SIG-M5 (cell line): ENCODE data around the gene YIPF7.

Experiments used
- DNase-seq: peaks from one replicate; lab custom pipeline; 2025; lab: John Stamatoyannopoulos, UW

YIPF7 gene

DNA sequence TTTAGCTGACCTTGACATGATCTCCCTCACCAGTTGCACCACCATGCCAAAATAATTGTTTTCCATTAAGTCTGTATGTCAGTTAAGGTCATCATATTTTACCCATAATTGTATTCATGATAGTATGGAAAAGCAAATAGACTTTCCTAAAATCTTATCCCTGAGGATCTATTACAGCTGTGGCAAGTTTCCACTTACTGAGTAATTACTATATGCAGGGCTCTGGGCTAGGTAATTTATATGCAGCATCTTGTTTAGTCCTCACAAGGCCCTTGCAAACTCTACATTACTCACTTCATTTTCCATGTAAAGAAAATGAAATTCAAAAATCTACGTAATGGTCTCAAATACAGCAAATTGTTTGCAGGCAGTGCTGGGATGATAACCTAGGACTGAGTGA is 34.8 kb downstream of the YIPF7 start:
- no peak for DNase-seq

DNA sequence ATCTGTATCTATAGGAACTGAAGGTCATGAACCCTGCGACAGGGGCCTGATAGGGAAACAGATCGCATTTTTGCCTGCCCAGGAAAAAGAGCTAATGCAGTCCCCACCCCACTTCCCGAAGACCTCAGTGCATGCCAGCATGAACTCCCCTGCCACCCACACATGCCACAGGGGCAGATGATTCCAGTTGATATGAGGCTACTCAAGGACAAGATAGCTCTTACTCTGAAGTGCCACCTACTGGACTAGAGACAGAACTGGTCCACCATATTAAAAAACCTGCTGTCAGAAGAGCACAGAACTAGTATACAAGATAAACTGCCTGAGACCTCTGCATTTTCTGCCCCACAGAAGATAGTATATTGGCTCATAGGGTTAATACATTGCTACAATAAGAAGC is 68.0 kb downstream of the YIPF7 start:
- DNase-seq, result no peak

DNA sequence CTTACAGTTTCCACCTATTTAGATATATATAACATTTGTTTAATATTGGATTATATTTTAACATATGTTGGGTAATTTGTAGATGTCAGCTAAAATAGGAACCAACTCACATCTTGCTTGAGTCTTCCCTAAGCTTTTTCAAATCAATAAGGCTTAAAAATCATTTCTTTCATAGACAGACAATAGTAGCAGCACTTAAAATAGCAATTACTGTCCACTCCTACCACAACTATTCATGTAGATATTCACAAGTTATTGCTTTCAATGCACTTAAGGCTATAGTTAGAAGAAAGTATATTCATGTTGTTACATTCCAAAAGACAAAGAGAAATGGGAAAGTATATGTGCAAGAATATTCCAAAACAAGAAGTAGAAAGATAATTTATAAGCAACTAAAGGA is 71.2 kb downstream of the YIPF7 start:
- no peak for DNase-seq

GRCh38 chr4:44578954-44579353 is 72.5 kb downstream of the YIPF7 start:
- DNase-seq, result no peak
